OCI-LY1 (cell line): Measurements from ENCODE around the gene ADGRV1.

ENCODE experiments used
- H2AFZ ChIP-seq: fragments of 200-600 bp; sonication (generic), shearing (Covaris generic); 2 replicates; pipeline ENCODE4 v1.6.0; 2014; ENCODE audit warnings: antibody characterized with exemption, mild to moderate bottlenecking, low read length
- H3F3A ChIP-seq: fragments of 200-600 bp; sonication (generic), shearing (Covaris generic); 2 replicates; pipeline ENCODE4 v1.6.0; 2014; ENCODE audit warnings: mild to moderate bottlenecking, antibody characterized with exemption, low read length, moderate library complexity; ENCODE audit not compliant: insufficient read depth
- H3K27ac ChIP-seq: fragments of 200-600 bp; sonication (generic); 2 replicates; pipeline ENCODE4 v1.5.1; 2014; ENCODE audit warnings: low read length, mixed run types, mild to moderate bottlenecking, low read depth; ENCODE audit not compliant: poor library complexity, severe bottlenecking
- H3K27me3 ChIP-seq: fragments of 200-600 bp; sonication (generic); 2 replicates; pipeline ENCODE4 v1.6.0; 2014; ENCODE audit warnings: antibody characterized with exemption, mild to moderate bottlenecking, low read length, moderate library complexity; ENCODE audit not compliant: insufficient read depth
- H3K36me3 ChIP-seq: fragments of 200-600 bp; sonication (generic); 2 replicates; pipeline ENCODE4 v1.6.1; 2014; ENCODE audit warnings: mild to moderate bottlenecking, antibody characterized with exemption, low read length, moderate library complexity, mixed read lengths; ENCODE audit not compliant: insufficient read depth
- H3K4me1 ChIP-seq: fragments of 200-600 bp; sonication (generic); 2 replicates; pipeline ENCODE4 v1.5.1; 2014; ENCODE audit warnings: mild to moderate bottlenecking, low read length, moderate library complexity; ENCODE audit not compliant: insufficient read depth, severe bottlenecking
- H3K4me2 ChIP-seq: fragments of 200-600 bp; sonication (generic), shearing (Covaris generic); 2 replicates; pipeline ENCODE4 v1.6.1; 2014; ENCODE audit warnings: low read length
- H3K4me3 ChIP-seq: fragments of 200-600 bp; sonication (generic); 2 replicates; pipeline ENCODE4 v1.5.1; 2014; ENCODE audit warnings: low read length, low read depth, mild to moderate bottlenecking, mixed read lengths; ENCODE audit not compliant: poor library complexity, severe bottlenecking
- H3K79me2 ChIP-seq: fragments of 200-600 bp; shearing (Covaris generic); 2 replicates; pipeline ENCODE4 v1.6.1; 2016; ENCODE audit warnings: mixed run types, low read length, mixed read lengths; ENCODE audit not compliant: insufficient read depth
- H3K9ac ChIP-seq: fragments of 200-600 bp; sonication (generic), shearing (Covaris generic); 2 replicates; pipeline ENCODE4 v1.6.1; 2014; ENCODE audit warnings: mild to moderate bottlenecking, low read length, mixed read lengths
- H3K9me2 ChIP-seq: fragments of 200-600 bp; sonication (generic), shearing (Covaris generic); 2 replicates; pipeline ENCODE4 v1.6.1; 2014; ENCODE audit warnings: low read depth, mild to moderate bottlenecking, low read length, mixed read lengths
- H3K9me3 ChIP-seq: fragments of 200-600 bp; shearing (Covaris generic); 2 replicates; pipeline ENCODE4 v1.6.1; 2014; ENCODE audit warnings: low read length, mixed read lengths
- H4K20me1 ChIP-seq: fragments of 200-600 bp; sonication (generic), shearing (Covaris generic); 2 replicates; pipeline ENCODE4 v1.6.0; 2016; ENCODE audit warnings: mild to moderate bottlenecking, low read length; ENCODE audit not compliant: insufficient read depth
- EZH2 ChIP-seq: fragments of 200-600 bp; sonication (generic), shearing (Covaris generic); IDR thresholded peaks from 2 replicates; pipeline ENCODE4 v1.8.0; 2017; ENCODE audit warnings: borderline replicate concordance, mixed run types, mild to moderate bottlenecking, antibody characterized with exemption, low read length, moderate library complexity, mixed read lengths
- TF ChIP-seq, protein P1 (sequence below): fragments of 200-600 bp; sonication (generic), shearing (Covaris generic); IDR thresholded peaks from 2 replicates; pipeline ENCODE4 v1.5.1; 2017; ENCODE audit warnings: mild to moderate bottlenecking, antibody characterized with exemption, low read length, moderate library complexity, mixed read lengths

ADGRV1 gene

DNA sequence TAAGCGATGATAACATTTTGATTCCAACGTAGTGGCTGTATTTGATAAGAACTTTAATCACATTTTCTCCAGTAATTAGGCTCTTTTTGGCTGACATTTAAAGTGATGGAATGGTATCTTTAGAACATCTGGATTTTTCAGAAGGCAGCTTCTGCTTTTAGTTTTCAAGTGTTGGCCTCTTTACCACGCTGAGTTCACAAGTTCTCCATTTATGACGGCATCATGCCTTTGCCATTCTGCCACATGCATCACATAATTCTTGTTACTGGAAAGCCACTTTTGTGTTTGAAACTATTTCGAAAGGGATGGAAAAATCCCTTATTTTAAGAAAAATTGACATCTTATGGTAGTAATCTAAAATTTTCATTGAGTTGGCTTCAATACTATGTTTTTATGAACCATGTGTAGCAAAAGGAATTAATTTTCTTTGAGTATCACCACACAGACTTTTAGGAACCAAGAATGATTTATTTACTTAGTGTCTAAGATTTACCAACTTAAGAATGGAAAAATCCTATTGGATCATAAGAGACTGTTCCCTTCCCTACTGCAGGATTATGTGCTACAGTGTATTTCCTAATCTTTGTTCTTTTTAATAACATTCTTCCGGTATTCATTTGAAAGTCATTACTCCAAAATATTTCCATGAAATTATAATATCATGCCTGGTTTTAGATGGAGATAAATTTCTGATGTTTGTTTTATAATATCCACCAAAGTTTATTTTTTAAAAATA is 344.2 kb downstream of the ADGRV1 start:
- no peaks in the 10 kb centered on the region for H3K9me2 ChIP-seq
- no peaks in the 10 kb centered on the region for H3F3A ChIP-seq
- H2AFZ ChIP-seq, result no peak overlapping the region
- no peak overlapping the region for H3K27ac ChIP-seq
- no peaks in the 10 kb centered on the region for H3K27me3 ChIP-seq
- H4K20me1 ChIP-seq, result no peaks in the 10 kb centered on the region
- H3K4me2 ChIP-seq, result no peak overlapping the region
- H3K9me3 ChIP-seq, result no peaks in the 10 kb centered on the region
- H3K79me2 ChIP-seq, result no peaks in the 10 kb centered on the region
- H3K36me3 ChIP-seq, result no peaks in the 10 kb centered on the region
- H3K4me1 ChIP-seq, result no peaks in the 10 kb centered on the region
- TF ChIP-seq, protein P1, sequence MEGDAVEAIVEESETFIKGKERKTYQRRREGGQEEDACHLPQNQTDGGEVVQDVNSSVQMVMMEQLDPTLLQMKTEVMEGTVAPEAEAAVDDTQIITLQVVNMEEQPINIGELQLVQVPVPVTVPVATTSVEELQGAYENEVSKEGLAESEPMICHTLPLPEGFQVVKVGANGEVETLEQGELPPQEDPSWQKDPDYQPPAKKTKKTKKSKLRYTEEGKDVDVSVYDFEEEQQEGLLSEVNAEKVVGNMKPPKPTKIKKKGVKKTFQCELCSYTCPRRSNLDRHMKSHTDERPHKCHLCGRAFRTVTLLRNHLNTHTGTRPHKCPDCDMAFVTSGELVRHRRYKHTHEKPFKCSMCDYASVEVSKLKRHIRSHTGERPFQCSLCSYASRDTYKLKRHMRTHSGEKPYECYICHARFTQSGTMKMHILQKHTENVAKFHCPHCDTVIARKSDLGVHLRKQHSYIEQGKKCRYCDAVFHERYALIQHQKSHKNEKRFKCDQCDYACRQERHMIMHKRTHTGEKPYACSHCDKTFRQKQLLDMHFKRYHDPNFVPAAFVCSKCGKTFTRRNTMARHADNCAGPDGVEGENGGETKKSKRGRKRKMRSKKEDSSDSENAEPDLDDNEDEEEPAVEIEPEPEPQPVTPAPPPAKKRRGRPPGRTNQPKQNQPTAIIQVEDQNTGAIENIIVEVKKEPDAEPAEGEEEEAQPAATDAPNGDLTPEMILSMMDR, result no peak
- no peak for TF ChIP-seq EZH2
- no peak overlapping the region for H3K4me3 ChIP-seq
- no peak overlapping the region for H3K9ac ChIP-seq

DNA sequence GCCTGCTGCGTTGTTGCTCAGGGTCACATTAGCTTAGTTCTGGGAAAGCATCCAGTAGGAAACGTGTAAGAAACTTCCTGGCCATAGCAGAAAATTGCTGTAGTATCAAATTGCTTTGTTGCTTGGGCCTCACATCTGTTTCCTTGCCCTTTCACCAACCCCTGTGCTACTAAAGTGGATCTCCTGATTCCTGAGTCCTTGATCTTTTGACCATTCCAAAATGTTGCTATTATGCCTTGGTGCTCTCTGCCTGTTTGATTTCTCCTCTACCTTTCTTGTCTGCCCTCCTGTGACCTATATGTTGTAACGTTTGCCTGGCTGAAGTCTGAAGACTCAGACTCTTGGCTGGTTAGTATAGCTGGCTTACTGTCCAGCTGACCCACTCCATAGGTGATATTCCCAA is 350.5 kb downstream of the ADGRV1 start:
- H3K27me3 ChIP-seq, result no peaks in the 10 kb centered on the region
- TF ChIP-seq, protein P1, result no peak
- no peak for TF ChIP-seq EZH2
- H3K9me3 ChIP-seq, result no peaks in the 10 kb centered on the region
- no peaks in the 10 kb centered on the region for H4K20me1 ChIP-seq
- H3K27ac ChIP-seq, result no peak overlapping the region
- H3K79me2 ChIP-seq, result no peaks in the 10 kb centered on the region
- no peaks in the 10 kb centered on the region for H3K9me2 ChIP-seq
- H3K4me1 ChIP-seq, result no peaks in the 10 kb centered on the region
- H3K4me2 ChIP-seq, result no peak overlapping the region
- H3F3A ChIP-seq, result no peaks in the 10 kb centered on the region
- no peak overlapping the region for H2AFZ ChIP-seq
- no peaks in the 10 kb centered on the region for H3K36me3 ChIP-seq
- no peak overlapping the region for H3K9ac ChIP-seq
- no peak overlapping the region for H3K4me3 ChIP-seq

DNA sequence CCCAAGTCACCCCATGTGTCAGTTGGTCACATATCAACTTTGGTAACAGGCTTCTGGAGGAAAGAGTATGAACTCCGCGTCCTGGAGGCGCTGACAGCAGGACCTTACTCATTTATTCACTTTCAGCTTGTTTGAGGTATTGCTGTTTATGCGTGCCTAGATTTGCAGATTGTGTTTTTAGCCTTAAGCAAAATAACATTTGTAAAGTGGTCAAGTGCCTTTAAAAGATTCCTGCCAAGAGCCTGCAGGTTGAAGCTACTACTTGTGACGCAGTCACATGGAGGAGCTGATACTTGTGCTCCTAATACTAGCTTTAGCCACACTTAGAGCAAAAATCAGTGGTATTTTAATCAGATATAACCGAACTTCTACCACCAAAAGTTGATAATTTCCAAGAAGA is 351.3 kb downstream of the ADGRV1 start:
- no peaks in the 10 kb centered on the region for H4K20me1 ChIP-seq
- H3K9me2 ChIP-seq, result no peaks in the 10 kb centered on the region
- H3K4me1 ChIP-seq, result no peaks in the 10 kb centered on the region
- H3K36me3 ChIP-seq, result no peaks in the 10 kb centered on the region
- H2AFZ ChIP-seq, result no peak overlapping the region
- H3K9ac ChIP-seq, result no peak overlapping the region
- TF ChIP-seq EZH2, result no peak
- TF ChIP-seq, protein P1, result no peak
- H3K79me2 ChIP-seq, result no peaks in the 10 kb centered on the region
- H3K4me2 ChIP-seq, result no peak overlapping the region
- H3K27ac ChIP-seq, result no peak overlapping the region
- no peak overlapping the region for H3K4me3 ChIP-seq
- no peaks in the 10 kb centered on the region for H3F3A ChIP-seq
- no peaks in the 10 kb centered on the region for H3K9me3 ChIP-seq
- H3K27me3 ChIP-seq, result no peaks in the 10 kb centered on the region
